Common myeloid progenitor, CD34-positive (primary cell): ENCODE measurements around the gene STK4.

Source experiments
- CTCF ChIA-PET: fragments of 350-600 bp; sonication (Branson Sonifier 250); formaldehyde crosslinking; loops from one replicate; lab custom pipeline; 2021; ENCODE audit warnings: antibody characterized with exemption; lab: Charles Lee
- POLR2A ChIA-PET: fragments of 350-600 bp; sonication (Branson Sonifier 250); formaldehyde crosslinking; loops from one replicate; lab custom pipeline; 2021; ENCODE audit warnings: antibody characterized with exemption; lab: Charles Lee
- DNase-seq, 3 donors: peaks; one replicate each; pipeline versions ENCODE4 v3.0.0 to v3.0.0-alpha.2; 2013
- H3K27ac ChIP-seq, 2 experiments: 1 replicate in 1 of 2; 2 replicates in 1 of 2; pipeline ENCODE4 v1.7.0; 2013; ENCODE audit warnings: inconsistent platforms in 2 of 2, low read length in 2 of 2, mild to moderate bottlenecking in 2 of 2, low read depth in 1 of 2, moderate library complexity in 1 of 2; ENCODE audit not compliant: severe bottlenecking in 2 of 2, insufficient read depth in 1 of 2, poor library complexity in 1 of 2
- H3K27me3 ChIP-seq, 5 experiments: replicated peaks in 2 of 5; 1 replicate in 3 of 5; 2 replicates in 2 of 5; pipeline versions ENCODE4 v1.6.1 to v1.7.0; 2013; ENCODE audit warnings: low read length in 4 of 5, mild to moderate bottlenecking in 2 of 5, moderate library complexity in 2 of 5, inconsistent platforms in 1 of 5; ENCODE audit not compliant: insufficient read depth in 5 of 5, control insufficient read depth in 4 of 5
- H3K36me3 ChIP-seq, 4 experiments: 1 replicate in 2 of 4; 2 replicates in 2 of 4; pipeline versions ENCODE4 v1.6.1 to v1.7.0; 2013; ENCODE audit warnings: low read length in 3 of 4, control low read depth in 1 of 4, mild to moderate bottlenecking in 1 of 4; ENCODE audit not compliant: control insufficient read depth in 4 of 4, insufficient read depth in 4 of 4
- H3K4me1 ChIP-seq, 4 experiments: 1 replicate in 3 of 4; 2 replicates in 1 of 4; pipeline versions ENCODE4 v1.6.1 to v1.7.1; 2013; ENCODE audit warnings: low read length in 3 of 4, mild to moderate bottlenecking in 3 of 4, control low read depth in 1 of 4, inconsistent platforms in 1 of 4, moderate library complexity in 1 of 4; ENCODE audit not compliant: control insufficient read depth in 4 of 4, insufficient read depth in 4 of 4; ENCODE audit errors: control extremely low read depth in 1 of 4
- H3K4me3 ChIP-seq, 7 experiments: 1 replicate in 4 of 7; 2 replicates in 3 of 7; pipeline versions ENCODE4 v1.5.1 to v1.7.0; 2013; ENCODE audit warnings: mild to moderate bottlenecking in 7 of 7, low read length in 6 of 7, moderate library complexity in 6 of 7, inconsistent platforms in 2 of 7, low read depth in 2 of 7, control low read depth in 1 of 7; ENCODE audit not compliant: insufficient read depth in 4 of 7, control insufficient read depth in 1 of 7; ENCODE audit errors: extremely low read depth in 1 of 7
- H3K9me3 ChIP-seq, 5 experiments: 1 replicate in 4 of 5; 2 replicates in 1 of 5; pipeline versions ENCODE4 v1.6.1 to v1.7.1; 2013; ENCODE audit warnings: low read length in 4 of 5, mild to moderate bottlenecking in 2 of 5, inconsistent platforms in 1 of 5, low read depth in 1 of 5, moderate library complexity in 1 of 5; ENCODE audit not compliant: control insufficient read depth in 4 of 5, insufficient read depth in 2 of 5; ENCODE audit errors: control extremely low read depth in 1 of 5
- WGBS: methylation state at CpG from one replicate; pipeline ENCODE4 v1.1.5; 2013; ENCODE audit not compliant: insufficient coverage; 5-methylcytosine and 5-hydroxymethylcytosine counted together

STK4 gene

DNA sequence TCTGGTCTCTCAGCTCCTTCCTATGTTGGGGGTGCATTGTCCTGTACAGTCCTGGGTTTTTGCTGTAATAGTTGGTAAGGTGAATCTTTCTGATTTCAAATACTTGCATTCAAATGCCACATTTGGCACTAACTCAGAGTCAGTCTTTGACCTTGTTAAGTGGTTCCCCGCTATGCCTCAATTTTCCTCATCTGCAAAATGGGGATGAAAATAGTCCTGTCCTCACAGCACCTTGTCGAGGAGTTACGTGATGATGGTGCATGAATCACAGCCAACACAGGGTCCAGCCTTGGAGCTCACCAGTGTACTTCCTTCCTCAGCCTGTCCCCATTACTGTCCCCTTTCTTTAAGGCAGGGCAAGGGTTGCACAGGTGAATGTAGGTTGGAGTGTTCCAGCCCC lies 147.6 kb downstream of the STK4 start:
- Histone ChIP-seq H3K27me3 (peaks cover 0 to 30% (median 11%) of the 10 kb centered on the region in 5 experiments), H3K27ac (no peak overlapping the region), H3K4me3 (no peak overlapping the region), H3K36me3 (no peaks in the 10 kb centered on the region), H3K4me1 (no peaks in the 10 kb centered on the region), H3K9me3 (no peaks in the 10 kb centered on the region)
- no peak for DNase-seq
- POLR2A ChIA-PET: no interaction called here
- 100% methylated on average over 3 of the region's 3 CpGs for WGBS
- CTCF ChIA-PET: interaction anchor here (0.9 to 4.4 kb wide), 5 partner anchors 26 to 85 kb away, joined by 3 to 25 read pairs (median 3); no protein-coding TSS in a partner anchor

DNA sequence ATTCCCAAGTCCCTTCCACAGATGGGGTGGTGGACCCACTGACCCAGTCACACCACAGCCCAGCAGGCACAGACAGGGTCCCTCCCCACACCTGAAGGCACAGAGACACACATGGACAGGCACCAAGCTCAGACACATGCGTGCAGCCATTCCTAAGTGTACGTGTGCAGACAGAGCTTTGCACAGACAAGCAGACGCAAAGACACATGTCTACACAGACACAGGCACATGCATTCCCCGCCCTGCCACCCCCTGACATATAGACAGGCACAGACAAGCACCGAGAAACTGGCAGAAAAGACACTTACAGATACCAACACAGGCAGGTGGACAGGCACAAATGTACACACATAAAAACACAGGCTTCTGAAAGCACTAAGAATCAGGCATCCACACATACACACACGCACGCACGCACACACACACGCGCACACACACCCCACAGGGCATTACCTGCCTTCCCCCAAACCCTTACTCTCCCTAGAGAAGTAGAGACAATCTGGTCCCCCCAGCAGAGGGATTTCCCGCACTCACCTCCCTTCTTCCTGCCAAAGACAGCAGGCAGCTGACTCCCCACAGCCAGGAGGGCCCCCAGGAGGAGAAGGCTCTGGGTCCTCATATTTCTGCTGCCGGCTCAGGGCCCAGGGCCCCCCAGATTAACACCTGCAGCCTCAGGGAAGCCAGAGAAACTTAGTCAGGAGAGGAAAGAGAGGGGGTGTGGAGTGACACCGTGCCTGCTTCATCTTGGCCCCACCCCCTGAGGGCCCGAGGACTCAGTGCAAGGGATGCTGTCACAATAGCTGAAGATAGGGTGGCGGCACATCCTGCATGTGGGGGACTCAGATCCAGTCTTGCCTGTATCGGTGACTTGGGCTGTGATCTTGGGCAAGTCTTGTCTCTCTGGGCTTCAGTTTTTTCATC lies 148.4 kb downstream of the STK4 start, which contains the start of gene WFDC5:
WFDC5 (minus strand) TSS at position 710 of the 921 bp plus-strand sequence; CDS start at position 619, 91 bp downstream.
- no peak within 1 kb of the TSS for H3K4me3 ChIP-seq
- peaks cover 0 to 27% (median 11%) of the 10 kb centered on the region in 5 experiments for H3K27me3 ChIP-seq
- ChIA-PET POLR2A (no interaction called here), CTCF (interaction anchor here (0.8 to 4.4 kb wide), 3 partner anchors 25 to 104 kb away, joined by 3 to 25 read pairs (median 3); no protein-coding TSS in a partner anchor)
- no peaks in the 10 kb centered on the region for H3K4me1 ChIP-seq
- no peak within 1 kb of the TSS for H3K27ac ChIP-seq
- peak in 1 of 3 donors; percentile 19 for DNase-seq
- 65% methylated on average over 7 of the region's 16 CpGs for WGBS
- no peaks in the 10 kb centered on the region for H3K36me3 ChIP-seq
- no peaks in the 10 kb centered on the region for H3K9me3 ChIP-seq

DNA sequence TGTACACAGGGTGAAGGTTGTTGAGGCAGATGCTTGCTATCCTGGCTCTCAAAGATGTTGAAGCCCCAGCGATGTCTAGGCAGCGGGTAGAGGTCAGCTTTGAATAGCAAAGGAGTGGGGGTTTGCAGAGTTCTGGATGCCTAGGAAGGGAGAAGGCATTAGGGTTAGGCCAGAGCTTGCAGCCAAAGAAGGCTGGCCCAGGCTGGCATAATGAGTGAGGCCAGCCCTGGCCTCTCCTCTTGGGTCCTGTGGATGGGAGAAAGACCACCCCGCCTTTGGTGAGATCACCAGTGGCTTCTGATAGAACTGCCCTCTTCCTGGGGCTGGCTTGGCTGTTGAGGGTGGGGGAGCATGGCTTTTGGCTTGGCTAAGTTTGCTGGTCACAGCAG lies 149.1 kb downstream of the STK4 start:
- POLR2A ChIA-PET: no interaction called here
- Histone ChIP-seq H3K36me3 (no peaks in the 10 kb centered on the region), H3K9me3 (no peaks in the 10 kb centered on the region), H3K27ac (no peak overlapping the region), H3K27me3 (peaks cover 0 to 24% (median 12%) of the 10 kb centered on the region in 5 experiments), H3K4me1 (no peaks in the 10 kb centered on the region), H3K4me3 (no peak overlapping the region)
- 89% methylated on average over 1 of the region's 3 CpGs for WGBS
- CTCF ChIA-PET: interaction anchor here (0.8 to 4.4 kb wide), 3 partner anchors 22 to 104 kb away, joined by 3 to 25 read pairs (median 3); no protein-coding TSS in a partner anchor
- DNase-seq: no peak

DNA sequence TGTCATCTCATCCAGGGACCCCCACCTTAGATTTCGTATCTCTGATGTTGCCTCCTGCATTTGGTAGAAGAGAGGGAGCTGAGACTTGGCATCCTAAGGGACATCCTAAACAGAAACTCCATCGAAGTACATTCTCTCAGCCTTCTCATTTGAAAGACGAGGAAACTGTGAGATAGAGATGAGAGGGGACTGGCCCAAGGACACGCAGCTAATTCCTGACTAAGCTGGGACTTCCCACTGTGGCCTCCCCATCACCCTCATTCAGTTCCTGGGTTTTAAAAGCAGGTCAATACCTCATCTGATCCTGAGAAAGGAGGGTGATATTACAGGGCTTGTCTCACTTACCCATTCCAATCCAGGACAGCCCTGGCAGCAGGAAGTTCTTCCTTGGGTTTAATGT lies 149.5 kb downstream of the STK4 start:
- ChIA-PET POLR2A (no interaction called here), CTCF (interaction anchor here (1.7 kb wide), 1 partner anchor 22 kb away, joined by 3 read pairs; no protein-coding TSS in a partner anchor)
- 94% methylated on average over 3 of the region's 4 CpGs for WGBS
- Histone ChIP-seq H3K36me3 (no peaks in the 10 kb centered on the region), H3K9me3 (peaks cover 0 to 4% (median 0%) of the 10 kb centered on the region in 5 experiments), H3K27ac (no peak overlapping the region), H3K4me3 (no peak overlapping the region), H3K27me3 (peaks cover 2 to 24% (median 13%) of the 10 kb centered on the region in 5 experiments), H3K4me1 (no peaks in the 10 kb centered on the region)
- no peak for DNase-seq

DNA sequence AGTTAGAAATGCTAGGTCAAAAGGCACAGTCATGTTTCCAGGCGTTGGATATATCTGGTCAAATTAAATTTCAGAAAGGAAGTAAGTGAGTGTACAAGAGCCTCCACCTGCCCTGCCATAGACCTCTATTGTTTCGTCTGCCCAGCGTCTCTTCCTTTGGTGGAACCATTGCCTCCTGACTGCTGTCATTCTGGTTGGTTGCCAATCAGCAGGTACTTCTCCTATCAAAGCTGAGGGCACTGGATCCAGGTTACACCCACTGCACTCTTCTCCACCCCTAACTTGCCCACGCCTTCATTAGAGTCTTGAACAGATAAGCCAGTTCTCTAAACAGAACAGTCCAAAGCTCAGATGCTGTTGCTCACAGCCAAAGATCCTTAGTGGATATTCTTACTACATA lies 151.3 kb downstream of the STK4 start:
- 86% methylated on average over 4 of the region's 4 CpGs for WGBS
- CTCF ChIA-PET: interaction anchor here (0.9 to 1.1 kb wide), 2 partner anchors 11 to 13 kb away, joined by 3 to 4 read pairs; no protein-coding TSS in a partner anchor
- Histone ChIP-seq H3K4me1 (no peaks in the 10 kb centered on the region), H3K36me3 (no peaks in the 10 kb centered on the region), H3K4me3 (no peak overlapping the region), H3K9me3 (peaks cover 0 to 5% (median 0%) of the 10 kb centered on the region in 5 experiments), H3K27ac (no peak overlapping the region), H3K27me3 (peaks cover 2 to 17% (median 13%) of the 10 kb centered on the region in 5 experiments)
- POLR2A ChIA-PET: no interaction called here
- no peak for DNase-seq

DNA sequence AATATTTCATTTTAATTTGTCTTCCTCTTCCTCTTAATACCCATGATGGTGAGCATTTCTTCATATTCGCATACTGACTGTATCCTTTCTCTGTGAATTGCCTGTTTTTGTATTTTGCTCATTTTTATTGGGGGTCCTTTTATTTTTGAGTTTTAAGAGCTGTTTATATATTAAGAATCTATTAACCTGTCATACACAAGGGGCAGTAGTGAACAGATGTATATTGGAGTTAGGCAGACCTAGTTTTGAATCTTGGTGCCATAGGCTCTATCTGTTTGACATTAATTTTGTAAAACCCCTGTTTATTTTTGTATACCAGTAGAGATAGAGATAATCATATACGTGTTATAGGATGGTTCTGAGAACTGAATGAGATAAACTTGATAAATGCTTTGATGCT lies 151.7 kb downstream of the STK4 start:
- ChIA-PET POLR2A (interaction anchor here (0.6 kb wide), 1 partner anchor 658 kb away, joined by 3 read pairs; no protein-coding TSS in a partner anchor), CTCF (interaction anchor here (0.9 to 1.1 kb wide), 2 partner anchors 11 to 14 kb away, joined by 3 to 4 read pairs; no protein-coding TSS in a partner anchor)
- Histone ChIP-seq H3K36me3 (no peaks in the 10 kb centered on the region), H3K27me3 (peaks cover 2 to 16% (median 13%) of the 10 kb centered on the region in 5 experiments), H3K9me3 (peaks cover 0 to 5% (median 0%) of the 10 kb centered on the region in 5 experiments), H3K4me1 (no peaks in the 10 kb centered on the region), H3K27ac (no peak overlapping the region), H3K4me3 (no peak overlapping the region)
- DNase-seq: no peak
- WGBS: no CpG with 5 or more reads among the region's 2 CpGs
